Vagina (tissue), 2 donors: ENCODE results near the gene USP53.

ENCODE experiments used
- POLR2A ChIP-seq, 2 donors: fragments of 450-650 bp; IDR thresholded peaks; one replicate each; pipeline ENCODE4 v1.6.1; 2017; ENCODE audit warnings: antibody characterized with exemption in 2 of 2, mild to moderate bottlenecking in 2 of 2, moderate library complexity in 2 of 2
- TF ChIP-seq, protein P1 (sequence below), 3 experiments: fragments of 450-650 bp in 2 of 3; fragments of 200-600 bp in 1 of 3; sonication (generic) in 1 of 3; IDR thresholded peaks; one replicate each; pipeline ENCODE4 v1.5.1; 2017 to 2019; ENCODE audit warnings: antibody characterized with exemption in 3 of 3, mild to moderate bottlenecking in 2 of 3, moderate library complexity in 2 of 3

DNA sequence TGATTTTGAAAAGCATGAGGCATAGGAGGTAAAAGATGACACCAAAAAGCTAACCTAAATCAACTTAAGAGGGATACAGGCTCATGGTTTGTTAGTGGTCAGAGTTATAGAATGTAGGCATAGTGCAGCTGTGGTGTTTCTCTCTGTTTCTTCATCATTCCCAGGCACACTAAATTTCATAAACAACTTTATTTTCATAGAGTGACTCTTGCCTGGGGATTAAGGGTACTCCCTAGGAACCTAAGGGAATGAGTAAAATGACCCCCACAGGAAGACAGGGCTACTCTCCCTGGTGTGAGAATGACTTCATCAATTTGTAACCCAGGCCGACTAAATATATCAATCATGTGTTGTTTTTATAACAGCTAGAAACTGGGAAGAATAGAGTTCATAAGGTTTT lies 98.3 kb downstream of the USP53 start:
- TF ChIP-seq, protein P1, sequence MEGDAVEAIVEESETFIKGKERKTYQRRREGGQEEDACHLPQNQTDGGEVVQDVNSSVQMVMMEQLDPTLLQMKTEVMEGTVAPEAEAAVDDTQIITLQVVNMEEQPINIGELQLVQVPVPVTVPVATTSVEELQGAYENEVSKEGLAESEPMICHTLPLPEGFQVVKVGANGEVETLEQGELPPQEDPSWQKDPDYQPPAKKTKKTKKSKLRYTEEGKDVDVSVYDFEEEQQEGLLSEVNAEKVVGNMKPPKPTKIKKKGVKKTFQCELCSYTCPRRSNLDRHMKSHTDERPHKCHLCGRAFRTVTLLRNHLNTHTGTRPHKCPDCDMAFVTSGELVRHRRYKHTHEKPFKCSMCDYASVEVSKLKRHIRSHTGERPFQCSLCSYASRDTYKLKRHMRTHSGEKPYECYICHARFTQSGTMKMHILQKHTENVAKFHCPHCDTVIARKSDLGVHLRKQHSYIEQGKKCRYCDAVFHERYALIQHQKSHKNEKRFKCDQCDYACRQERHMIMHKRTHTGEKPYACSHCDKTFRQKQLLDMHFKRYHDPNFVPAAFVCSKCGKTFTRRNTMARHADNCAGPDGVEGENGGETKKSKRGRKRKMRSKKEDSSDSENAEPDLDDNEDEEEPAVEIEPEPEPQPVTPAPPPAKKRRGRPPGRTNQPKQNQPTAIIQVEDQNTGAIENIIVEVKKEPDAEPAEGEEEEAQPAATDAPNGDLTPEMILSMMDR (IDR thresholded peaks at IDR 0.05) = no peak
- no peak for TF ChIP-seq POLR2A (IDR thresholded peaks at IDR 0.05)
